Pancreas (tissue), 10 donors: ENCODE results near the gene OOSP2. TPM values are rescaled to one million over a fixed set of nuclear protein-coding genes. Genes with fewer than 3 reads are reported as not detected.

Experiments
- ATAC-seq, 4 donors: fragments of 200-7000 bp; cut with Tn5 transposase; one replicate each; pipeline versions ENCODE4 v1.8.0 to v1.9.1; 2020; ENCODE audit warnings: mild to moderate bottlenecking in 4 of 4, moderate library complexity in 4 of 4
- DNase-seq, 6 donors: peaks; one replicate each; pipeline ENCODE4 v3.0.0-alpha.2; 2020
- FAIRE-seq: peaks from 2 replicates; lab custom pipeline; 2012; peaks lifted over from hg19 to GRCh38; lab: Jason Lieb, UNC
- H3K27ac ChIP-seq, 4 donors: fragments of 200-600 bp; sonication (generic); 1 replicate in 3 of 4; 2 replicates in 1 of 4; pipeline versions ENCODE4 v1.5.0 to v1.8.0; 2020
- H3K27me3 ChIP-seq, 4 donors: fragments of 200-600 bp; one replicate each; pipeline ENCODE4 v1.8.0; 2021
- H3K36me3 ChIP-seq, 3 donors: fragments of 200-600 bp; sonication (generic) in 1 of 3; one replicate each; pipeline versions ENCODE4 v1.5.0 to v1.8.0; 2020 to 2021
- H3K4me1 ChIP-seq, 3 donors: fragments of 200-600 bp; one replicate each; pipeline ENCODE4 v1.8.0; 2021
- H3K4me3 ChIP-seq, 4 donors: fragments of 200-600 bp; sonication (generic) in 2 of 4; one replicate each; pipeline versions ENCODE4 v1.5.0 to v1.8.0; 2020 to 2021
- H3K9me3 ChIP-seq, 4 donors: fragments of 200-600 bp; one replicate each; pipeline ENCODE4 v1.8.0; 2021
- CTCF ChIP-seq, 4 donors: fragments of 200-600 bp; sonication (generic) in 3 of 4; IDR thresholded peaks; one replicate each; pipeline versions ENCODE4 v1.5.0 to v1.8.0; 2021; ENCODE audit warnings: antibody characterized with exemption in 4 of 4
- WGBS, 2 donors: extraction: QIAGEN DNeasy Blood & Tissue Kit; methylation state at CpG; one replicate each; pipeline ENCODE4 v1.1.7; 2013; 5-methylcytosine and 5-hydroxymethylcytosine counted together
- intact Hi-C, 3 donors: fragments of 100-400 bp; cut with DNase I; formaldehyde crosslinking; loops; one replicate each; pipeline versions ENCODE4 v1.11.1 to v1.14.2; 2022
- polyA plus RNA-seq, 2 donors: library from polyadenylated mRNA; stranded (reverse); fragments of 200-250 nt; gene quantifications; one replicate each; pipeline ENCODE4 v1.2.3, GENCODE V29; 2013
- total RNA-seq, 6 donors: library from RNA; stranded (reverse); fragmentation: NEBNext Ultra II Directional in 4 of 6; extraction: Animal tissue kit (Norgen Biotek cat#: 25700) in 4 of 6; gene quantifications; one replicate each; pipeline versions ENCODE4 v1.2.1 to v1.2.4, GENCODE V29; 2021 to 2023
- donor health status: healthy with polysubstance abuse.
- donor health status: DM: no; HTN: no; CAD: no; lungs with moderate emphysema.
- donor health status: DM: no; HTN: no; CAD: no.
- donor health status: control.
- donor health status: control.
- donor health status: Bipolar disorder and iron deficiency.
- donor health status: DM: yes; HTN: yes; CAD: no.
- donor health status: DM: no; HTN: no; CAD: no.
- donor health status: DM: no; HTN: no; CAD: no.
- donor health status: DM: yes; HTN: yes; CAD: no.

Gene OOSP2, protein sequence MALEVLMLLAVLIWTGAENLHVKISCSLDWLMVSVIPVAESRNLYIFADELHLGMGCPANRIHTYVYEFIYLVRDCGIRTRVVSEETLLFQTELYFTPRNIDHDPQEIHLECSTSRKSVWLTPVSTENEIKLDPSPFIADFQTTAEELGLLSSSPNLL
- not detected for total RNA-seq
- polyA plus RNA-seq = not detected

DNA sequence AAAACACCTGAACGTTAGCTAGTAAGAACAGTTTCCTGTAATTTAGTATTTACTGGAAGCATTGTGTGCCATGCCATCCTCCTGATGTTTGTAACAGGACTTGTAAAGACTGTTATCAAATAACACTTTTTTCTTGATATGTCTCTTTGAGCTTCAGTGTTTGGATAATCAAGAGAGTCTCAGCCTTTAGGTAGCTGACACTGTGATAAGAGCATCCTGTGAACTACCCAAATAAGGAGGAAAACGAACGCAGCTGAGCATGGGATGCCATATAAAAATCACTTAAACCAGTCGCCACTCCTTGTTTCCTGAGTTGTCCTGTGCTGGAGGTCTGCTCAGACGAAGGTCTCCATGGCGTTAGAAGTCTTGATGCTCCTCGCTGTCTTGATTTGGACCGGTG, at the start of gene OOSP2:
TSS of gene OOSP2 (plus strand) at position 301 of the 400 bp plus-strand sequence. CDS start at position 352, 51 bp downstream.
- Histone ChIP-seq H3K27me3 (no peaks in the 10 kb centered on the region), H3K4me1 (no peaks in the 10 kb centered on the region), H3K27ac (no peak within 1 kb of the TSS), H3K4me3 (no peak within 1 kb of the TSS), H3K36me3 (no peaks in the 10 kb centered on the region), H3K9me3 (no peaks in the 10 kb centered on the region)
- intact Hi-C loops = no loop called here
- ATAC-seq (no peak), DNase-seq (no peak), FAIRE-seq (no peak)
- TF ChIP-seq CTCF (IDR thresholded peaks at IDR 0.05) = no peak
- WGBS, 2 donors = 82 to 90% methylated on average over 8 of the region's 8 CpGs

- no peak for ATAC-seq
- intact Hi-C loops = no loop called here
These were observed 49.8 kb upstream of the OOSP2 start for GRCh38 chr11:59990421-59990820.

DNA sequence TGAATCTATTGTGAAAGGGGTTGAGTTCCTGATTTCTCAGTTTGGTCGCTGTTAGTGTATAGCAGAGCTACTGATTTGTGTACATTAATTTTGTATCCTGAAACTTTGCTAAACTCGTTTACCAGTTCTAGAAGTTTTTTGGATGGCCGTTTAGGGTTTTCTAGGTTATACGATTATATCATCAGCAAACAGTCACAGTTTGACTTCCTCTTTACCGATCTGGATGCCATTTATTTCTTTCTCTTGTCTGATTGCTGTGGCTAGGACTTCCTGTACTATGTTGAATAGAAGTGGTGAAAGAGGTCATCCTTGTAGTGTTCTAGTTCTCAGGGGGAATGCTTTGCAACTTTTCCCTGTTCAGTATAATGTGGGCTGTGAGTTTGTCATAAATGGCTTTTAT, 47.8 kb upstream of the OOSP2 start:
- TF ChIP-seq CTCF (IDR thresholded peaks at IDR 0.05) = no peak
- intact Hi-C loops = no loop called here
- no peak for FAIRE-seq

More at GRCh38 chr11:59990421-59990820, 49.8 kb upstream of the OOSP2 start:
- no peak for DNase-seq
- WGBS, 2 donors = 42 to 50% methylated on average over 1 of the region's 1 CpG
- FAIRE-seq = no peak
- Histone ChIP-seq H3K36me3 (no peaks in the 10 kb centered on the region), H3K4me3 (no peak overlapping the region), H3K27me3 (no peaks in the 10 kb centered on the region), H3K27ac (no peak overlapping the region), H3K4me1 (no peaks in the 10 kb centered on the region), H3K9me3 (no peaks in the 10 kb centered on the region)
- no peak for TF ChIP-seq CTCF (IDR thresholded peaks at IDR 0.05)

GRCh38 chr11:59997800-59998199, 42.4 kb upstream of the OOSP2 start:
- Histone ChIP-seq H3K9me3 (no peaks in the 10 kb centered on the region), H3K4me1 (no peaks in the 10 kb centered on the region), H3K36me3 (no peaks in the 10 kb centered on the region), H3K27me3 (no peaks in the 10 kb centered on the region), H3K27ac (no peak overlapping the region), H3K4me3 (no peak overlapping the region)
- ATAC-seq (no peak), DNase-seq (no peak), FAIRE-seq (no peak)
- WGBS, 2 donors = 59 to 77% methylated on average over 2 of the region's 2 CpGs
- TF ChIP-seq CTCF (IDR thresholded peaks at IDR 0.05) = no peak
- intact Hi-C loops = no loop called here

More for the DNA sequence above, 47.8 kb upstream of the OOSP2 start:
- no peaks in the 10 kb centered on the region for H3K27me3 ChIP-seq
- no peaks in the 10 kb centered on the region for H3K4me1 ChIP-seq
- no peaks in the 10 kb centered on the region for H3K36me3 ChIP-seq
- no peak for DNase-seq
- H3K4me3 ChIP-seq = no peak overlapping the region
- H3K27ac ChIP-seq = no peak overlapping the region
- ATAC-seq = no peak
- no peaks in the 10 kb centered on the region for H3K9me3 ChIP-seq
- whole genome bisulfite sequencing, 2 donors = 66 to 76% methylated on average over 5 of the region's 5 CpGs

GRCh38 chr11:59999691-60000090, 40.5 kb upstream of the OOSP2 start:
- Histone ChIP-seq H3K4me1 (no peaks in the 10 kb centered on the region), H3K4me3 (no peak overlapping the region), H3K27ac (no peak overlapping the region), H3K9me3 (no peaks in the 10 kb centered on the region), H3K36me3 (no peaks in the 10 kb centered on the region), H3K27me3 (no peaks in the 10 kb centered on the region)
- TF ChIP-seq CTCF (IDR thresholded peaks at IDR 0.05) = no peak
- intact Hi-C loops = no loop called here
- 70 to 83% methylated on average over 4 of the region's 4 CpGs for WGBS, 2 donors
- DNase-seq = no peak
- ATAC-seq = no peak
- no peak for FAIRE-seq
